Adipocyte (in vitro differentiated cells): Measurements from ENCODE around the gene BUD31.
"Not testable (repeated sequence)": the region's sequence is repeated elsewhere in the genome, so short reads cannot be mapped to it uniquely, and the experiment has no call there.

Experiments
- DNase-seq: peaks from one replicate; pipeline ENCODE4 v3.0.0-alpha.2; 2015; ENCODE audit warnings: low read depth
- H3K27me3 ChIP-seq: replicated peaks from 2 replicates; pipeline ENCODE4 v1.7.0; 2013; ENCODE audit warnings: mild to moderate bottlenecking, low read length, moderate library complexity; ENCODE audit not compliant: control insufficient read depth, insufficient read depth
- H3K36me3 ChIP-seq: 2 replicates; pipeline ENCODE4 v1.7.0; 2013; ENCODE audit warnings: low read length, mild to moderate bottlenecking, moderate library complexity; ENCODE audit not compliant: control insufficient read depth, insufficient read depth, severe bottlenecking
- H3K4me1 ChIP-seq: 2 replicates; pipeline ENCODE4 v1.7.0; 2013; ENCODE audit warnings: mild to moderate bottlenecking, low read length, moderate library complexity; ENCODE audit not compliant: control insufficient read depth, insufficient read depth
- H3K4me3 ChIP-seq: 2 replicates; pipeline ENCODE4 v1.7.0; 2013; ENCODE audit warnings: mild to moderate bottlenecking, low read length, moderate library complexity
- H3K9ac ChIP-seq: 2 replicates; pipeline ENCODE4 v1.7.0; 2013; ENCODE audit warnings: mild to moderate bottlenecking, low read length, moderate library complexity
- H3K9me3 ChIP-seq: 2 replicates; pipeline ENCODE4 v1.7.0; 2013; ENCODE audit warnings: mild to moderate bottlenecking, low read length, moderate library complexity; ENCODE audit not compliant: control insufficient read depth

BUD31 gene

GRCh38 chr7:99404977-99405320, 3.8 kb upstream of the BUD31 start:
- Histone ChIP-seq H3K27me3 (no peaks in the 10 kb centered on the region), H3K36me3 (peaks cover 35% of the 10 kb centered on the region), H3K4me3 (no peak overlapping the region), H3K9ac (peak overlapping the region; percentile 41), H3K9me3 (no peaks in the 10 kb centered on the region), H3K4me1 (peaks cover 35% of the 10 kb centered on the region)
- DNase-seq = no peak

GRCh38 chr7:99406557-99406956, 2.2 kb upstream of the BUD31 start:
- Histone ChIP-seq H3K4me1 (peaks cover 41% of the 10 kb centered on the region), H3K9ac (peak overlapping the region; percentile 99), H3K36me3 (peaks cover 33% of the 10 kb centered on the region), H3K9me3 (no peaks in the 10 kb centered on the region), H3K4me3 (peak overlapping the region; percentile 100), H3K27me3 (no peaks in the 10 kb centered on the region)
- DNase-seq = no peak

GRCh38 chr7:99407872-99408378, 844 bp upstream of the BUD31 start:
- Histone ChIP-seq H3K9ac (peak overlapping the region; percentile 99), H3K36me3 (peaks cover 38% of the 10 kb centered on the region), H3K4me1 (peaks cover 41% of the 10 kb centered on the region), H3K27me3 (no peaks in the 10 kb centered on the region), H3K9me3 (no peaks in the 10 kb centered on the region), H3K4me3 (peak overlapping the region; percentile 100)
- peak; percentile 94 for DNase-seq

- no peaks in the 10 kb centered on the region for H3K27me3 ChIP-seq
- peaks cover 38% of the 10 kb centered on the region for H3K4me1 ChIP-seq
- peaks cover 38% of the 10 kb centered on the region for H3K36me3 ChIP-seq
- peak overlapping the region; percentile 99 for H3K9ac ChIP-seq
- H3K9me3 ChIP-seq = no peaks in the 10 kb centered on the region
- H3K4me3 ChIP-seq = peak overlapping the region; percentile 100
- DNase-seq = peak; percentile 50
Measured at GRCh38 chr7:99409192-99409572, 413 bp downstream of the BUD31 start.

GRCh38 chr7:99409806-99410205, 1.0 kb downstream of the BUD31 start:
- H3K4me1 ChIP-seq = peaks cover 31% of the 10 kb centered on the region
- H3K4me3 ChIP-seq = peak overlapping the region; percentile 100
- H3K36me3 ChIP-seq = peaks cover 44% of the 10 kb centered on the region
- H3K9me3 ChIP-seq = no peaks in the 10 kb centered on the region
- H3K27me3 ChIP-seq = no peaks in the 10 kb centered on the region
- peak; percentile 8 for DNase-seq
- peak overlapping the region; percentile 99 for H3K9ac ChIP-seq

GRCh38 chr7:99410635-99411034, 1.9 kb downstream of the BUD31 start:
- no peaks in the 10 kb centered on the region for H3K27me3 ChIP-seq
- peaks cover 28% of the 10 kb centered on the region for H3K4me1 ChIP-seq
- peaks cover 49% of the 10 kb centered on the region for H3K36me3 ChIP-seq
- H3K9me3 ChIP-seq = no peaks in the 10 kb centered on the region
- H3K9ac ChIP-seq = peak overlapping the region; percentile 99
- peak overlapping the region; percentile 100 for H3K4me3 ChIP-seq
- DNase-seq = no peak

- not testable (repeated sequence) for H3K4me3 ChIP-seq, H3K9ac ChIP-seq, H3K27me3 ChIP-seq, H3K9me3 ChIP-seq, H3K4me1 ChIP-seq
- DNase-seq = peak; percentile 63
- peaks cover 94% of the 10 kb centered on the region for H3K36me3 ChIP-seq
Measured at GRCh38 chr7:99415513-99416127, 6.9 kb downstream of the BUD31 start.

GRCh38 chr7:99418260-99418659, 9.5 kb downstream of the BUD31 start:
- no peaks in the 10 kb centered on the region for H3K9me3 ChIP-seq
- no peak for DNase-seq
- no peaks in the 10 kb centered on the region for H3K27me3 ChIP-seq
- H3K4me3 ChIP-seq = no peak overlapping the region
- peaks cover 83% of the 10 kb centered on the region for H3K36me3 ChIP-seq
- H3K4me1 ChIP-seq = no peaks in the 10 kb centered on the region
- H3K9ac ChIP-seq = no peak overlapping the region

GRCh38 chr7:99419323-99420021, 10.7 kb downstream of the BUD31 start:
- Histone ChIP-seq H3K4me1 (no peaks in the 10 kb centered on the region), H3K9me3 (no peaks in the 10 kb centered on the region), H3K9ac (no peak overlapping the region), H3K4me3 (no peak overlapping the region), H3K27me3 (no peaks in the 10 kb centered on the region), H3K36me3 (peaks cover 83% of the 10 kb centered on the region)
- no peak for DNase-seq

- no peak overlapping the region for H3K9ac ChIP-seq
- no peak overlapping the region for H3K4me3 ChIP-seq
- no peak for DNase-seq
- H3K36me3 ChIP-seq = peaks cover 83% of the 10 kb centered on the region
- no peaks in the 10 kb centered on the region for H3K27me3 ChIP-seq
- no peaks in the 10 kb centered on the region for H3K4me1 ChIP-seq
- no peaks in the 10 kb centered on the region for H3K9me3 ChIP-seq
Measured at GRCh38 chr7:99420213-99420612, 11.4 kb downstream of the BUD31 start.

GRCh38 chr7:99420986-99421385, 12.2 kb downstream of the BUD31 start:
- no peak overlapping the region for H3K4me3 ChIP-seq
- H3K4me1 ChIP-seq = no peaks in the 10 kb centered on the region
- H3K36me3 ChIP-seq = peaks cover 86% of the 10 kb centered on the region
- H3K9ac ChIP-seq = no peak overlapping the region
- no peaks in the 10 kb centered on the region for H3K9me3 ChIP-seq
- no peaks in the 10 kb centered on the region for H3K27me3 ChIP-seq
- no peak for DNase-seq
